ENCODE data around the gene RINL. TPM values are rescaled to one million over a fixed set of nuclear protein-coding genes. Genes with fewer than 3 reads are reported as not detected.

Gene RINL
- total RNA-seq, 1 experiment from 2014 or later = 1.3 TPM

DNA sequence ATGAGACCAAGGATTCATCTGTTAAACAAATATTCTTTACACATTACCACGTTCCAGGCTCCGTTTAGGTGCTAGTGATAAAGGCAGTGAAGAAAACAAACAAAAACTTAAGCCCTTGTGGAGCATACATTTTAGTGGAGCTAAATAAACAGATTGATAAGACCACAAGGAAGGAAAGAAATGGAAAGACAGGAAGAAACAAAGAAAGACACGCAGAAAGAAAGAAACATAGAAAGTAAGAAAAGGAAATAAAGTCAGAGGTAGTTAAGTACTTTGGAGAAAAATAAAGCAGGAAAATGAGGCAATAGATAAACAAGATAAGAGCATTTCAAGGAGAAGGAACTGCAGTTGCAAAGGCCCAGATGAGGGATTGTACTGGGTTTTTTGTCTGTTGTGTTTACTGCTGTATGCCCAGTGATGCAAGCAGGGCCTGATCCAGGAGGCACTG lies 22.7 kb upstream of the RINL start:
- TF ChIP-seq POLR2AphosphoS5 (IDR thresholded peaks at IDR 0.05; ENCODE audit: low read depth, low read length) (0 out of 2 replicates have a peak, but pooled peaks have one; percentile 54), SIN3A (IDR thresholded peaks at IDR 0.05; ENCODE audit: borderline replicate concordance, insufficient read depth, low read depth, low read length) (no peak)
- DNase-seq (ENCODE audit: low read depth, low spot score) = no peak
- ChIA-PET CTCF (interaction anchor here (0.6 to 1.6 kb wide), 6 partner anchors 13 to 262 kb away, joined by 3 to 19 read pairs (median 6); partner anchors contain the start of genes MRPS12 and SARS2), POLR2A (interaction anchor here (0.6 to 1.7 kb wide), 11 partner anchors 9 to 254 kb away, joined by 3 to 30 read pairs (median 6); partner anchors contain the start of genes HNRNPL, MRPS12 and SARS2)
- H3K4me1 ChIP-seq (ENCODE audit: control insufficient read depth, insufficient read depth, low read length) = peaks cover 24% of the 10 kb centered on the region
- TSS peak; percentile 92 for BruUV-seq (replicated peaks)
- ATAC-seq = no peak
- H3K9me3 ChIP-seq (ENCODE audit: control insufficient read depth, insufficient read depth, low read depth, low read length) = peaks cover 6% of the 10 kb centered on the region; the same call in 1 of the 2 replicates
- peak overlapping the region; percentile 89 for H3K27ac ChIP-seq (ENCODE audit: low read length)
- H3K4me3 ChIP-seq (ENCODE audit: low read depth in 2 of 2, low read length in 2 of 2) = peak overlapping the region; percentile 55 to 75
- no peaks in the 10 kb centered on the region; the same call in 1 of the 2 replicates for H3K36me3 ChIP-seq (ENCODE audit: control insufficient read depth, insufficient read depth, low read length)
- no peaks in the 10 kb centered on the region for H3K27me3 ChIP-seq (ENCODE audit: control insufficient read depth, insufficient read depth, low read length)
- intact Hi-C loops (cut with micrococcal nuclease; ENCODE audit: unreplicated experiment) (no loop called here), in situ Hi-C loops (cut with HindIII; ENCODE audit: low pct_unique_long_range_greater_than_20kb, low sequenced_read_pairs) (no loop called here)

DNA sequence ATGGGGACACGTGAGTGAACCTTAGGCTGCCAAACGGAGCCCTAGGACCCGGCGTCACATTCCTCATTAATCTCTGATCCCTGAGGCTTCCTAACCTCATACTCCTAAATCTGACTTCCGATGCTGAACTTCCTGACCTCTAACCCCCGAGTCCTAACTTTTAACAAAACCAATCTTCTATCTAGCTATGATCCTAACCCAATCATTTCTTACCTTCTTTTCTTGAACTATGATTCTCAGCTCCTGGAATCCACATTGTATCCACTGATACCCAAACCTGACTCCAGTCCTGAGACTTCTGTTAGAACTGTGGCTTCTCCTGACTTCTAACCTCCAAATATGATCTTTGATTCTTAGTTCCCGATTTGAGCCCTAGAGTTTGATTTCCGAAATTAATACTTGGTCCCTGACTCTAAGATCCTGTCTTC lies 22.1 kb upstream of the RINL start:
- Histone ChIP-seq H3K27me3 (ENCODE audit: control insufficient read depth, insufficient read depth, low read length) (no peaks in the 10 kb centered on the region), H3K27ac (ENCODE audit: low read length) (peak overlapping the region; percentile 89), H3K4me1 (ENCODE audit: control insufficient read depth, insufficient read depth, low read length) (peaks cover 24% of the 10 kb centered on the region), H3K36me3 (ENCODE audit: control insufficient read depth, insufficient read depth, low read length) (no peaks in the 10 kb centered on the region; the same call in 1 of the 2 replicates), H3K9me3 (ENCODE audit: control insufficient read depth, insufficient read depth, low read depth, low read length) (peaks cover 6% of the 10 kb centered on the region; the same call in 1 of the 2 replicates), H3K4me3 (ENCODE audit: low read depth in 2 of 2, low read length in 2 of 2) (peak overlapping the region; percentile 55 to 75)
- no peak for ATAC-seq
- DNase-seq (ENCODE audit: low read depth, low spot score) = peak; percentile 57
- in situ Hi-C loops (cut with HindIII; ENCODE audit: low pct_unique_long_range_greater_than_20kb, low sequenced_read_pairs) (no loop called here), intact Hi-C loops (cut with micrococcal nuclease; ENCODE audit: unreplicated experiment) (no loop called here)
- CTCF ChIA-PET = interaction anchor here (0.5 to 1.6 kb wide), 9 partner anchors 13 to 261 kb away, joined by 3 to 19 read pairs (median 6); partner anchors contain the start of genes MRPS12 and SARS2
- no peak; the same call in 1 of the 2 replicates for TF ChIP-seq POLR2AphosphoS5 (IDR thresholded peaks at IDR 0.05; ENCODE audit: low read depth, low read length)
- TF ChIP-seq SIN3A (IDR thresholded peaks at IDR 0.05; ENCODE audit: borderline replicate concordance, insufficient read depth, low read depth, low read length) = no peak
- TF ChIP-seq, protein P1, sequence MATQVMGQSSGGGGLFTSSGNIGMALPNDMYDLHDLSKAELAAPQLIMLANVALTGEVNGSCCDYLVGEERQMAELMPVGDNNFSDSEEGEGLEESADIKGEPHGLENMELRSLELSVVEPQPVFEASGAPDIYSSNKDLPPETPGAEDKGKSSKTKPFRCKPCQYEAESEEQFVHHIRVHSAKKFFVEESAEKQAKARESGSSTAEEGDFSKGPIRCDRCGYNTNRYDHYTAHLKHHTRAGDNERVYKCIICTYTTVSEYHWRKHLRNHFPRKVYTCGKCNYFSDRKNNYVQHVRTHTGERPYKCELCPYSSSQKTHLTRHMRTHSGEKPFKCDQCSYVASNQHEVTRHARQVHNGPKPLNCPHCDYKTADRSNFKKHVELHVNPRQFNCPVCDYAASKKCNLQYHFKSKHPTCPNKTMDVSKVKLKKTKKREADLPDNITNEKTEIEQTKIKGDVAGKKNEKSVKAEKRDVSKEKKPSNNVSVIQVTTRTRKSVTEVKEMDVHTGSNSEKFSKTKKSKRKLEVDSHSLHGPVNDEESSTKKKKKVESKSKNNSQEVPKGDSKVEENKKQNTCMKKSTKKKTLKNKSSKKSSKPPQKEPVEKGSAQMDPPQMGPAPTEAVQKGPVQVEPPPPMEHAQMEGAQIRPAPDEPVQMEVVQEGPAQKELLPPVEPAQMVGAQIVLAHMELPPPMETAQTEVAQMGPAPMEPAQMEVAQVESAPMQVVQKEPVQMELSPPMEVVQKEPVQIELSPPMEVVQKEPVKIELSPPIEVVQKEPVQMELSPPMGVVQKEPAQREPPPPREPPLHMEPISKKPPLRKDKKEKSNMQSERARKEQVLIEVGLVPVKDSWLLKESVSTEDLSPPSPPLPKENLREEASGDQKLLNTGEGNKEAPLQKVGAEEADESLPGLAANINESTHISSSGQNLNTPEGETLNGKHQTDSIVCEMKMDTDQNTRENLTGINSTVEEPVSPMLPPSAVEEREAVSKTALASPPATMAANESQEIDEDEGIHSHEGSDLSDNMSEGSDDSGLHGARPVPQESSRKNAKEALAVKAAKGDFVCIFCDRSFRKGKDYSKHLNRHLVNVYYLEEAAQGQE (IDR thresholded peaks at IDR 0.05; ENCODE audit: insufficient read depth in 1 of 2, low read depth in 2 of 2, low read length in 1 of 2) = no peak
- TF ChIP-seq, protein P2, sequence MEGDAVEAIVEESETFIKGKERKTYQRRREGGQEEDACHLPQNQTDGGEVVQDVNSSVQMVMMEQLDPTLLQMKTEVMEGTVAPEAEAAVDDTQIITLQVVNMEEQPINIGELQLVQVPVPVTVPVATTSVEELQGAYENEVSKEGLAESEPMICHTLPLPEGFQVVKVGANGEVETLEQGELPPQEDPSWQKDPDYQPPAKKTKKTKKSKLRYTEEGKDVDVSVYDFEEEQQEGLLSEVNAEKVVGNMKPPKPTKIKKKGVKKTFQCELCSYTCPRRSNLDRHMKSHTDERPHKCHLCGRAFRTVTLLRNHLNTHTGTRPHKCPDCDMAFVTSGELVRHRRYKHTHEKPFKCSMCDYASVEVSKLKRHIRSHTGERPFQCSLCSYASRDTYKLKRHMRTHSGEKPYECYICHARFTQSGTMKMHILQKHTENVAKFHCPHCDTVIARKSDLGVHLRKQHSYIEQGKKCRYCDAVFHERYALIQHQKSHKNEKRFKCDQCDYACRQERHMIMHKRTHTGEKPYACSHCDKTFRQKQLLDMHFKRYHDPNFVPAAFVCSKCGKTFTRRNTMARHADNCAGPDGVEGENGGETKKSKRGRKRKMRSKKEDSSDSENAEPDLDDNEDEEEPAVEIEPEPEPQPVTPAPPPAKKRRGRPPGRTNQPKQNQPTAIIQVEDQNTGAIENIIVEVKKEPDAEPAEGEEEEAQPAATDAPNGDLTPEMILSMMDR (IDR thresholded peaks at IDR 0.05) = no peak
- TF ChIP-seq TCF7L2 (IDR thresholded peaks at IDR 0.05; ENCODE audit: low read depth, low read length) = no peak
- POLR2A ChIA-PET = interaction anchor here (0.6 to 1.7 kb wide), 14 partner anchors 9 to 281 kb away, joined by 3 to 30 read pairs (median 6); partner anchors contain the start of genes EIF3K, HNRNPL, MRPS12 and SARS2
- no TSS peak for BruUV-seq (replicated peaks)
